DND-41 (cell line): ENCODE results near the gene BST1.

Source experiments
- CTCF ChIP-seq: IDR thresholded peaks from 2 replicates; pipeline ENCODE4 v1.5.1; 2012; ENCODE audit warnings: borderline replicate concordance, low read length, moderate library complexity, mild to moderate bottlenecking; ENCODE audit not compliant: poor library complexity, severe bottlenecking; ENCODE audit errors: extremely low read depth
- EZH2 ChIP-seq: IDR thresholded peaks from 3 replicates; pipeline ENCODE4 v1.6.1; 2012; ENCODE audit warnings: borderline replicate concordance, low read depth, mild to moderate bottlenecking, moderate library complexity, low read length, inconsistent platforms; ENCODE audit not compliant: severe bottlenecking

GRCh38 chr4:15718959-15719358 lies 16.1 kb downstream of the BST1 start:
- TF ChIP-seq CTCF (no peak), EZH2 (no peak)
